ENCODE measurements around the gene EPHB4.

DNA sequence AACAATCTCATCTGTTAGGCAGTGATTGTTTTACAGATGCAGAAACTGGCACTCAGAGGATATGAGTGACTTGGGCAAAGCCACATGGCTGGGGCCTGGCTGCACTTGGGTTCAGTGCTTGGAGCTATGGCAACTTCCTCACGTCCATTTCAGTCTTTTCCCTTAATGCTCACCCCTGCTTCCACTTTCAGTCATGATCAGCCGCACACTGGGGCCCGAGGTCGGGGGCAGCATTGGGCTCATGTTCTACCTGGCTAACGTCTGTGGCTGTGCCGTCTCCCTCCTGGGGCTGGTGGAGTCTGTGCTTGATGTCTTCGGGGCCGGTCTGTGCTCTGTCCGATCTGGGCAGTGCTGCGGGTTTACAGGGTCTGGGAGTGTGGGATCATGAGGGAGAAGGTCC, 28.2 kb upstream of the EPHB4 start:
- TF ChIP-seq, protein P1, sequence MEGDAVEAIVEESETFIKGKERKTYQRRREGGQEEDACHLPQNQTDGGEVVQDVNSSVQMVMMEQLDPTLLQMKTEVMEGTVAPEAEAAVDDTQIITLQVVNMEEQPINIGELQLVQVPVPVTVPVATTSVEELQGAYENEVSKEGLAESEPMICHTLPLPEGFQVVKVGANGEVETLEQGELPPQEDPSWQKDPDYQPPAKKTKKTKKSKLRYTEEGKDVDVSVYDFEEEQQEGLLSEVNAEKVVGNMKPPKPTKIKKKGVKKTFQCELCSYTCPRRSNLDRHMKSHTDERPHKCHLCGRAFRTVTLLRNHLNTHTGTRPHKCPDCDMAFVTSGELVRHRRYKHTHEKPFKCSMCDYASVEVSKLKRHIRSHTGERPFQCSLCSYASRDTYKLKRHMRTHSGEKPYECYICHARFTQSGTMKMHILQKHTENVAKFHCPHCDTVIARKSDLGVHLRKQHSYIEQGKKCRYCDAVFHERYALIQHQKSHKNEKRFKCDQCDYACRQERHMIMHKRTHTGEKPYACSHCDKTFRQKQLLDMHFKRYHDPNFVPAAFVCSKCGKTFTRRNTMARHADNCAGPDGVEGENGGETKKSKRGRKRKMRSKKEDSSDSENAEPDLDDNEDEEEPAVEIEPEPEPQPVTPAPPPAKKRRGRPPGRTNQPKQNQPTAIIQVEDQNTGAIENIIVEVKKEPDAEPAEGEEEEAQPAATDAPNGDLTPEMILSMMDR (IDR thresholded peaks at IDR 0.05; ENCODE audit: low read length): no peak
- TF ChIP-seq EZH2 (IDR thresholded peaks at IDR 0.05; ENCODE audit: borderline replicate concordance, low read length): no peak

Data from OCI-LY1 (cell line).